Measurements from ENCODE around the gene NDRG4.

GRCh38 chr16:58467905-58468304 lies 32.0 kb upstream of the NDRG4 start:
- TF ChIP-seq EZH2phosphoT487 (IDR thresholded peaks at IDR 0.05; ENCODE audit: low read depth, severe bottlenecking, unreplicated experiment), result no peak
- TF ChIP-seq, protein P1, sequence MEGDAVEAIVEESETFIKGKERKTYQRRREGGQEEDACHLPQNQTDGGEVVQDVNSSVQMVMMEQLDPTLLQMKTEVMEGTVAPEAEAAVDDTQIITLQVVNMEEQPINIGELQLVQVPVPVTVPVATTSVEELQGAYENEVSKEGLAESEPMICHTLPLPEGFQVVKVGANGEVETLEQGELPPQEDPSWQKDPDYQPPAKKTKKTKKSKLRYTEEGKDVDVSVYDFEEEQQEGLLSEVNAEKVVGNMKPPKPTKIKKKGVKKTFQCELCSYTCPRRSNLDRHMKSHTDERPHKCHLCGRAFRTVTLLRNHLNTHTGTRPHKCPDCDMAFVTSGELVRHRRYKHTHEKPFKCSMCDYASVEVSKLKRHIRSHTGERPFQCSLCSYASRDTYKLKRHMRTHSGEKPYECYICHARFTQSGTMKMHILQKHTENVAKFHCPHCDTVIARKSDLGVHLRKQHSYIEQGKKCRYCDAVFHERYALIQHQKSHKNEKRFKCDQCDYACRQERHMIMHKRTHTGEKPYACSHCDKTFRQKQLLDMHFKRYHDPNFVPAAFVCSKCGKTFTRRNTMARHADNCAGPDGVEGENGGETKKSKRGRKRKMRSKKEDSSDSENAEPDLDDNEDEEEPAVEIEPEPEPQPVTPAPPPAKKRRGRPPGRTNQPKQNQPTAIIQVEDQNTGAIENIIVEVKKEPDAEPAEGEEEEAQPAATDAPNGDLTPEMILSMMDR (IDR thresholded peaks at IDR 0.05; ENCODE audit: poor library complexity), result no peak
- TF ChIP-seq EZH2 (IDR thresholded peaks at IDR 0.05; ENCODE audit: borderline replicate concordance), result no peak

All from hepatocyte (in vitro differentiated cells).